Measurements from ENCODE around the gene MIX23. TPM values are rescaled to one million over a fixed set of nuclear protein-coding genes. Genes with fewer than 3 reads are reported as not detected.

The MIX23 gene
- total RNA-seq, 1 experiment from 2014 or later: 80.6 TPM

DNA sequence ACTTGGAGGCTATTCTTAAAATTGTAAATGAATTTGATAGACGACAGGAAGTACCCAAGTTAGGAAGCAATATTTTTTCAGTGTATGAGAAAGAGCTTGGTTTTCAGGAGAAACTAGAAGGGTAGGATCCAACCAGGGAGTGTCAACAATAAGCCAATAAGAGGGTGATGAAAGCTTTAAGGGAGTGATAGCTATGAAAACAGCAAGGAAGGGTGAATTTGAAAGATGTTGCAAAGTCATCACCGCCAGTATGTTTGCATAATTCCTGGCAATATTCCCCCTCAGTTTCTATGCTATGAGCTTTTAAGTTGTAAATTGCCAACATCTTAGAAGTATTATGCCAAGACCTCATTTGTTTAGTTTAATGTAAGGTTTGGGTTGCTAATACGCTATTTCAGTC is 69.8 kb downstream of the MIX23 start:
- no peaks in the 10 kb centered on the region for H3K79me2 ChIP-seq (ENCODE audit: insufficient read depth, low read length)
- no peaks in the 10 kb centered on the region for H4K20me1 ChIP-seq (ENCODE audit: control insufficient read depth, insufficient read depth, insufficient read length)
- H2BK120ac ChIP-seq (ENCODE audit: low read depth, low read length, poor library complexity, severe bottlenecking): no peak overlapping the region
- no peaks in the 10 kb centered on the region for H3K9me3 ChIP-seq (ENCODE audit: control insufficient read depth, low read depth, low read length)
- Mint-ChIP-seq H3K4me3 (no peak overlapping the region), H3K4me1 (peaks cover 10 to 13% of the 10 kb centered on the region in 2 experiments), H3K27ac (no peak overlapping the region), H3K9me3 (no peaks in the 10 kb centered on the region; a peak in 2 of 5 replicates), H3K36me3 (ENCODE audit: insufficient read depth in 1 of 3, low read depth in 3 of 3) (no peaks in the 10 kb centered on the region; a peak in 1 of 7 replicates), H3K27me3 (ENCODE audit: low read depth) (peaks cover 7% of the 10 kb centered on the region)
- no peak overlapping the region for H2AK5ac ChIP-seq (ENCODE audit: insufficient read length, low read length)
- H4K91ac ChIP-seq (ENCODE audit: insufficient read length, low read depth, low read length): no peak overlapping the region
- H3K9ac ChIP-seq (ENCODE audit: extremely low read depth, insufficient read length, low read length): no peak overlapping the region
- no peak overlapping the region for H2BK20ac ChIP-seq (ENCODE audit: low read depth, low read length, poor library complexity, severe bottlenecking)
- no peak overlapping the region for H2BK12ac ChIP-seq (ENCODE audit: insufficient read length, low read depth, low read length)
- no peaks in the 10 kb centered on the region for H3K79me1 ChIP-seq (ENCODE audit: insufficient read depth, low read depth, low read length, poor library complexity, severe bottlenecking)
- H3K56ac ChIP-seq (ENCODE audit: insufficient read length, low read depth, low read length): no peak overlapping the region
- H3K4me2 ChIP-seq (ENCODE audit: insufficient read depth, insufficient read length, low read length): no peak overlapping the region
- no peak overlapping the region for H2BK15ac ChIP-seq (ENCODE audit: low read depth, low read length)
- TF ChIP-seq, protein P1, sequence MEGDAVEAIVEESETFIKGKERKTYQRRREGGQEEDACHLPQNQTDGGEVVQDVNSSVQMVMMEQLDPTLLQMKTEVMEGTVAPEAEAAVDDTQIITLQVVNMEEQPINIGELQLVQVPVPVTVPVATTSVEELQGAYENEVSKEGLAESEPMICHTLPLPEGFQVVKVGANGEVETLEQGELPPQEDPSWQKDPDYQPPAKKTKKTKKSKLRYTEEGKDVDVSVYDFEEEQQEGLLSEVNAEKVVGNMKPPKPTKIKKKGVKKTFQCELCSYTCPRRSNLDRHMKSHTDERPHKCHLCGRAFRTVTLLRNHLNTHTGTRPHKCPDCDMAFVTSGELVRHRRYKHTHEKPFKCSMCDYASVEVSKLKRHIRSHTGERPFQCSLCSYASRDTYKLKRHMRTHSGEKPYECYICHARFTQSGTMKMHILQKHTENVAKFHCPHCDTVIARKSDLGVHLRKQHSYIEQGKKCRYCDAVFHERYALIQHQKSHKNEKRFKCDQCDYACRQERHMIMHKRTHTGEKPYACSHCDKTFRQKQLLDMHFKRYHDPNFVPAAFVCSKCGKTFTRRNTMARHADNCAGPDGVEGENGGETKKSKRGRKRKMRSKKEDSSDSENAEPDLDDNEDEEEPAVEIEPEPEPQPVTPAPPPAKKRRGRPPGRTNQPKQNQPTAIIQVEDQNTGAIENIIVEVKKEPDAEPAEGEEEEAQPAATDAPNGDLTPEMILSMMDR (conservative IDR thresholded peaks at IDR 0.05): no peak
- H4K5ac ChIP-seq (ENCODE audit: insufficient read length, low read depth, low read length): no peak overlapping the region
- no peak overlapping the region for H2AFZ ChIP-seq (ENCODE audit: low read length)
- WGBS (ENCODE audit: extremely low coverage, insufficient read length, low lambda C conversion rate): no CpG with 5 or more reads among the region's 3 CpGs
- H3K23me2 ChIP-seq (ENCODE audit: insufficient read length, low read depth, low read length, poor library complexity, severe bottlenecking): no peaks in the 10 kb centered on the region
- H3K27me3 ChIP-seq (ENCODE audit: insufficient read depth, low read length): no peaks in the 10 kb centered on the region
- no peak overlapping the region for H3K27ac ChIP-seq (ENCODE audit: insufficient read length, low read depth, low read length)
- H2BK5ac ChIP-seq (ENCODE audit: insufficient read length, low read length): no peak overlapping the region
- H3K4me1 ChIP-seq (ENCODE audit: insufficient read depth, low read length): no peaks in the 10 kb centered on the region
- DNase-seq: no peak
- no peak overlapping the region for H3K18ac ChIP-seq (ENCODE audit: insufficient read length, low read depth, low read length)
- H4K8ac ChIP-seq (replicated peaks; ENCODE audit: insufficient read length, low read depth, low read length): no peak overlapping the region
- no peak overlapping the region for H3T11ph ChIP-seq (ENCODE audit: low read length)
- H3K14ac ChIP-seq (ENCODE audit: insufficient read depth, low read length): no peak overlapping the region
- H3K4ac ChIP-seq (ENCODE audit: low read depth, low read length): no peak overlapping the region
- H3K23ac ChIP-seq (ENCODE audit: insufficient read length, low read depth, low read length): no peak overlapping the region
